K562 (cell line): ENCODE results near the gene FPR1. TPM values are rescaled to one million over a fixed set of nuclear protein-coding genes. Genes with fewer than 3 reads are reported as not detected.

ENCODE experiments used
- CCNT2 ChIP-seq: IDR thresholded peaks from 2 replicates; pipeline ENCODE4 v1.6.1; 2011; ENCODE audit warnings: borderline replicate concordance, low read depth, mild to moderate bottlenecking, moderate library complexity, mixed read lengths, low read length; ENCODE audit not compliant: insufficient read length; ENCODE audit errors: extremely low read depth
- ELF1 ChIP-seq: fragments of 200-800 bp; sonication (Bioruptor generic); IDR thresholded peaks from 2 replicates; pipeline ENCODE4 v1.6.1; 2016; ENCODE audit warnings: missing genetic modification characterization, missing compliant biosample characterization
- HOXB6 ChIP-seq: fragments of 250-450 bp; sonication (Bioruptor Pico); IDR thresholded peaks from 2 replicates; pipeline ENCODE4 v1.5.1; 2022; ENCODE audit warnings: mild to moderate bottlenecking, borderline replicate concordance
- JUND ChIP-seq, 2 experiments: IDR thresholded peaks; 2 replicates in 1 of 2; 3 replicates in 1 of 2; pipeline ENCODE4 v1.6.1; 2011; ENCODE audit warnings: borderline replicate concordance in 2 of 2, low read depth in 2 of 2, low read length in 2 of 2, improper control_type of control experiment in 1 of 2, missing biosample characterization in 1 of 2, missing genetic modification characterization in 1 of 2, missing genetic modification reagents in 1 of 2
- KLF16 ChIP-seq: IDR thresholded peaks from 2 replicates; pipeline ENCODE4 v1.6.1; 2016; ENCODE audit warnings: antibody characterized with exemption
- PYGO2 ChIP-seq: fragments of 450-650 bp; IDR thresholded peaks from 2 replicates; pipeline ENCODE4 v1.6.1; 2016; ENCODE audit warnings: mild to moderate bottlenecking, missing genetic modification characterization, moderate library complexity, missing compliant biosample characterization
- RAD21 ChIP-seq, 2 experiments: fragments of 250-450 bp in 1 of 2; fragments of 450-650 bp in 1 of 2; sonication (Bioruptor Pico) in 1 of 2; formaldehyde crosslinking in 1 of 2; IDR thresholded peaks in 1 of 2; conservative IDR thresholded peaks in 1 of 2; 2 replicates each; pipeline versions ENCODE4 v1.4.0 to v1.8.0; 2020 to 2022; ENCODE audit warnings: mild to moderate bottlenecking in 2 of 2, moderate library complexity in 1 of 2
- RBFOX2 ChIP-seq: fragments of 200-400 bp; formaldehyde crosslinking; IDR thresholded peaks from 2 replicates; pipeline ENCODE4 v1.6.1; 2017; ENCODE audit warnings: low read depth, mild to moderate bottlenecking, low read length, moderate library complexity
- REST ChIP-seq, 2 experiments: fragments of 450-650 bp; formaldehyde crosslinking in 1 of 2; IDR thresholded peaks; 2 replicates each; pipeline versions ENCODE4 v1.4.0 to v1.6.1; 2014 to 2020; ENCODE audit warnings: mild to moderate bottlenecking in 2 of 2, borderline replicate concordance in 1 of 2, low read depth in 1 of 2
- SIX5 ChIP-seq, 2 experiments: IDR thresholded peaks; 2 replicates each; pipeline ENCODE4 v1.6.1; 2011; ENCODE audit warnings: low read length in 2 of 2, borderline replicate concordance in 1 of 2, low read depth in 1 of 2, mild to moderate bottlenecking in 1 of 2, moderate library complexity in 1 of 2; ENCODE audit not compliant: insufficient read depth in 1 of 2
- SMAD2 ChIP-seq: fragments of 150-350 bp; IDR thresholded peaks from 2 replicates; pipeline ENCODE4 v1.6.1; 2014; ENCODE audit warnings: low read depth, mild to moderate bottlenecking, low read length
- TRIM24 ChIP-seq, 2 experiments: fragments of 450-650 bp; IDR thresholded peaks; 2 replicates each; pipeline ENCODE4 v1.6.1; 2016
- TRIM28 ChIP-seq: fragments of 450-650 bp; IDR thresholded peaks from 2 replicates; pipeline ENCODE4 v1.6.1; 2017
- VEZF1 ChIP-seq: fragments of 200-800 bp; sonication (Bioruptor generic); IDR thresholded peaks from 2 replicates; pipeline ENCODE4 v1.6.1; 2017; ENCODE audit warnings: missing genetic modification characterization, missing compliant biosample characterization
- polyA plus RNA-seq, 8 experiments: library from polyadenylated mRNA; depleted of rRNA in 4 of 8; stranded (reverse) in 5 of 8; unstranded in 3 of 8; fragments of >200 nt; fragmentation: Nextera tagmentation in 2 of 8; fragmentation: Illumina TruSeq in 1 of 8; extraction: Ambion mirVana in 2 of 8; extraction: Trizol in 1 of 8; gene quantifications; 2 replicates each; pipeline versions ENCODE4 v1.2.1 to v1.2.3, GENCODE V29; 2011 to 2014; ENCODE audit warnings: inconsistent platforms in 1 of 8, missing spikeins in 1 of 8
- total RNA-seq, 7 experiments: library from RNA; depleted of rRNA in 6 of 7; stranded (reverse); fragments of >200 nt in 6 of 7; fragmentation: Illumina TruSeq in 2 of 7; extraction: Trizol in 2 of 7; gene quantifications; 2 replicates each; pipeline versions ENCODE4 v1.2.1 to v1.2.3, GENCODE V29; 2011 to 2021; ENCODE audit warnings: low replicate concordance in 1 of 7
- TF ChIP-seq, protein P1 (sequence below), 3 experiments: IDR thresholded peaks in 2 of 3; conservative IDR thresholded peaks in 1 of 3; 2 replicates each; pipeline ENCODE4 v1.5.1; 2011 to 2012; ENCODE audit warnings: low read length in 3 of 3, mild to moderate bottlenecking in 3 of 3, control low read depth in 2 of 3, improper control_type of control experiment in 1 of 3, inconsistent platforms in 1 of 3, low read depth in 1 of 3, mixed read lengths in 1 of 3, moderate library complexity in 1 of 3; ENCODE audit not compliant: insufficient read depth in 2 of 3

Gene FPR1
- total and polyA plus RNA-seq, 9 of the 15 experiments (the other 6 are each of a cell fraction or from before 2014, with no cell fraction given) = 0.06 to 0.25 (median 0.14) TPM; not detected in 4

- TF ChIP-seq REST (IDR thresholded peaks at IDR 0.05; ENCODE audit: borderline replicate concordance) (peak; percentile 69; the same call in 1 of the 2 replicates), REST (CRISPR knock-in tag; IDR thresholded peaks at IDR 0.05; ENCODE audit: low read depth) (no peak), VEZF1 (CRISPR knock-in tag) (peak; percentile 22; the same call in 1 of the 2 replicates), RAD21 (CRISPR knock-in tag; conservative IDR thresholded peaks at IDR 0.05 in 1 of 2, IDR thresholded peaks at IDR 0.05 in 1 of 2) (peak; percentile 74 to 79), TRIM24 (IDR thresholded peaks at IDR 0.05) (peak in 1 of 2 experiments; percentile 38; a peak in 1 of 4 replicates), TRIM28 (no peak), SMAD2 (no peak), HOXB6 (CRISPR knock-in tag) (no peak), JUND (IDR thresholded peaks at IDR 0.05; ENCODE audit: borderline replicate concordance, low read depth, low read length) (no peak), JUND (tag; IDR thresholded peaks at IDR 0.05; ENCODE audit: borderline replicate concordance, low read depth, low read length) (peak; percentile 52; the same call in 1 of the 3 replicates), PYGO2 (tag) (no peak), CCNT2 (no peak), SIX5 (IDR thresholded peaks at IDR 0.05; ENCODE audit: borderline replicate concordance in 1 of 2, insufficient read depth in 1 of 2, low read depth in 1 of 2, low read length in 2 of 2) (no peak), RBFOX2 (no peak), KLF16 (0 out of 2 replicates have a peak, but pooled peaks have one; percentile 8), ELF1 (tag) (0 out of 2 replicates have a peak, but pooled peaks have one; percentile 14)
- TF ChIP-seq, protein P1, sequence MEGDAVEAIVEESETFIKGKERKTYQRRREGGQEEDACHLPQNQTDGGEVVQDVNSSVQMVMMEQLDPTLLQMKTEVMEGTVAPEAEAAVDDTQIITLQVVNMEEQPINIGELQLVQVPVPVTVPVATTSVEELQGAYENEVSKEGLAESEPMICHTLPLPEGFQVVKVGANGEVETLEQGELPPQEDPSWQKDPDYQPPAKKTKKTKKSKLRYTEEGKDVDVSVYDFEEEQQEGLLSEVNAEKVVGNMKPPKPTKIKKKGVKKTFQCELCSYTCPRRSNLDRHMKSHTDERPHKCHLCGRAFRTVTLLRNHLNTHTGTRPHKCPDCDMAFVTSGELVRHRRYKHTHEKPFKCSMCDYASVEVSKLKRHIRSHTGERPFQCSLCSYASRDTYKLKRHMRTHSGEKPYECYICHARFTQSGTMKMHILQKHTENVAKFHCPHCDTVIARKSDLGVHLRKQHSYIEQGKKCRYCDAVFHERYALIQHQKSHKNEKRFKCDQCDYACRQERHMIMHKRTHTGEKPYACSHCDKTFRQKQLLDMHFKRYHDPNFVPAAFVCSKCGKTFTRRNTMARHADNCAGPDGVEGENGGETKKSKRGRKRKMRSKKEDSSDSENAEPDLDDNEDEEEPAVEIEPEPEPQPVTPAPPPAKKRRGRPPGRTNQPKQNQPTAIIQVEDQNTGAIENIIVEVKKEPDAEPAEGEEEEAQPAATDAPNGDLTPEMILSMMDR (IDR thresholded peaks at IDR 0.05 in 2 of 3, conservative IDR thresholded peaks at IDR 0.05 in 1 of 3; ENCODE audit: insufficient read depth in 2 of 3, low read depth in 1 of 3, low read length in 3 of 3) = peak; percentile 65 to 72 (median 66)
Observed at GRCh38 chr19:51783372-51783771, 31.7 kb upstream of the FPR1 start (continued).
